K562 (cell line): ENCODE measurements around the gene UBAC2. TPM values are rescaled to one million over a fixed set of nuclear protein-coding genes. Genes with fewer than 3 reads are reported as not detected.

Experiments used
- ATAC-seq: fragments of 200-7000 bp; cut with Tn5 transposase; 3 replicates; pipeline ENCODE4 v1.9.1; 2020; ENCODE audit warnings: moderate library complexity
- BruUV-seq: library from RNA; stranded (reverse); fragments of 400-500 nt; replicated peaks from 2 replicates; lab custom pipeline; 2021; lab: Mats Ljungman, UMichigan
- CTCF ChIA-PET: fragments of 300-600 bp; formaldehyde crosslinking; extraction: SDS; loops from one replicate; lab custom pipeline; 2021; ENCODE audit warnings: low intra/inter-chr PET ratio; lab: Yijun Ruan, JAX
- POLR2A ChIA-PET: fragments of 300-600, 350-650 bp; sonication (Branson Sonifier 250); formaldehyde crosslinking; extraction: SDS; loops from one replicate; lab custom pipeline; 2021; ENCODE audit warnings: antibody characterized with exemption, inconsistent platforms; lab: Yijun Ruan, JAX
- DNase-seq, 4 experiments: peaks; one replicate each; pipeline versions ENCODE4 v3.0.0 to v3.0.0-alpha.2; 2011 to 2018; ENCODE audit warnings: low spot score in 3 of 4, mixed read lengths in 3 of 4; ENCODE audit errors: extremely low read depth in 1 of 4
- FAIRE-seq: peaks from 2 replicates; lab custom pipeline; 2011; peaks lifted over from hg19 to GRCh38; lab: Jason Lieb, UNC
- H2AFZ ChIP-seq: 2 replicates; pipeline ENCODE4 v1.6.0; 2011; ENCODE audit warnings: low read depth, low read length, control low read depth, inconsistent platforms
- H3K27ac ChIP-seq: fragments of 200-600 bp; 3 replicates; pipeline ENCODE4 v1.8.0; 2011; ENCODE audit warnings: low read depth, mild to moderate bottlenecking, control low read depth, inconsistent platforms, low read length, moderate library complexity, mixed read lengths; ENCODE audit errors: extremely low read depth
- H3K27me3 ChIP-seq, 2 experiments: fragments of 300-600 bp in 1 of 2; 2 replicates in 1 of 2; 3 replicates in 1 of 2; pipeline versions ENCODE4 v1.6.0 to v1.8.0; 2011; ENCODE audit warnings: inconsistent platforms in 2 of 2, low read length in 2 of 2, mild to moderate bottlenecking in 1 of 2, mixed read lengths in 1 of 2, moderate library complexity in 1 of 2; ENCODE audit not compliant: control insufficient read depth in 2 of 2, insufficient read depth in 2 of 2
- H3K36me3 ChIP-seq: fragments of 300-600 bp; 3 replicates; pipeline ENCODE4 v1.8.0; 2011; ENCODE audit warnings: mild to moderate bottlenecking, low read length, inconsistent platforms; ENCODE audit not compliant: control insufficient read depth, insufficient read depth
- H3K4me1 ChIP-seq, 2 experiments: fragments of 200-600 bp in 1 of 2; replicated peaks in 1 of 2; 2 replicates in 1 of 2; 3 replicates in 1 of 2; pipeline versions ENCODE4 v1.5.1 to v1.8.0; 2011; ENCODE audit warnings: inconsistent platforms in 2 of 2, low read length in 2 of 2, mild to moderate bottlenecking in 1 of 2, mixed read lengths in 1 of 2, moderate library complexity in 1 of 2; ENCODE audit not compliant: control insufficient read depth in 2 of 2, insufficient read depth in 2 of 2
- H3K4me2 ChIP-seq: 2 replicates; pipeline ENCODE4 v1.6.1; 2011; ENCODE audit warnings: low read length, control low read depth, inconsistent platforms, mixed read lengths; ENCODE audit not compliant: insufficient read depth
- H3K4me3 ChIP-seq: fragments of 200-600 bp; sonication (generic), shearing (Covaris generic); 2 replicates; pipeline ENCODE4 v1.5.1; 2016; ENCODE audit warnings: control low read depth, inconsistent platforms
- H3K79me2 ChIP-seq: fragments of 200-600 bp; 3 replicates; pipeline ENCODE4 v1.8.0; 2011; ENCODE audit warnings: low read length, inconsistent platforms; ENCODE audit not compliant: control insufficient read depth, insufficient read depth
- H3K9ac ChIP-seq, 2 experiments: 2 replicates each; pipeline versions ENCODE4 v1.6.0 to v1.6.1; 2011; ENCODE audit warnings: low read depth in 2 of 2, low read length in 2 of 2, control low read depth in 1 of 2, inconsistent platforms in 1 of 2, mild to moderate bottlenecking in 1 of 2, mixed read lengths in 1 of 2; ENCODE audit not compliant: insufficient read depth in 1 of 2
- H3K9me1 ChIP-seq: one replicate; pipeline ENCODE4 v1.6.0; 2011; ENCODE audit warnings: inconsistent platforms, mild to moderate bottlenecking, low read length, moderate library complexity; ENCODE audit not compliant: control insufficient read depth, insufficient read depth
- H3K9me3 ChIP-seq: replicated peaks from 2 replicates; pipeline ENCODE4 v1.5.1; 2011; ENCODE audit warnings: low read depth, low read length, inconsistent platforms; ENCODE audit not compliant: control insufficient read depth, insufficient read depth
- H4K20me1 ChIP-seq: replicated peaks from 2 replicates; pipeline ENCODE4 v1.6.1; 2011; ENCODE audit warnings: low read length, inconsistent platforms, mixed read lengths; ENCODE audit not compliant: control insufficient read depth, insufficient read depth
- ADNP ChIP-seq: fragments of 200-800 bp; sonication (Bioruptor generic); IDR thresholded peaks from 2 replicates; pipeline ENCODE4 v1.6.1; 2016; ENCODE audit warnings: missing genetic modification characterization, missing compliant biosample characterization
- CEBPB ChIP-seq: fragments of 450-650 bp; IDR thresholded peaks from 2 replicates; pipeline ENCODE4 v1.6.1; 2016; ENCODE audit warnings: missing genetic modification characterization, missing compliant biosample characterization
- HBP1 ChIP-seq: fragments of 450-650 bp; formaldehyde crosslinking; IDR thresholded peaks from 2 replicates; pipeline ENCODE4 v1.4.0; 2022; ENCODE audit warnings: missing genetic modification characterization
- HDAC3 ChIP-seq: fragments of 450-650 bp; IDR thresholded peaks from 2 replicates; pipeline ENCODE4 v1.6.1; 2018; ENCODE audit warnings: borderline replicate concordance, mild to moderate bottlenecking, moderate library complexity; ENCODE audit not compliant: partially characterized antibody
- IRF1 ChIP-seq: sonication (generic); formaldehyde crosslinking; IDR thresholded peaks from 2 replicates; pipeline ENCODE4 v1.8.0; 2022; ENCODE audit warnings: missing genetic modification reagents, mild to moderate bottlenecking, borderline replicate concordance
- MBD2 ChIP-seq: sonication (generic); IDR thresholded peaks from 2 replicates; pipeline ENCODE4 v1.6.1; 2016; ENCODE audit warnings: low read depth, borderline replicate concordance
- MEF2D ChIP-seq: conservative IDR thresholded peaks from 2 replicates; pipeline ENCODE4 v1.6.1; 2016; ENCODE audit warnings: low read depth, missing genetic modification characterization, missing compliant biosample characterization
- PHF20 ChIP-seq: fragments of 450-650 bp; IDR thresholded peaks from 2 replicates; pipeline ENCODE4 v1.6.1; 2018; ENCODE audit not compliant: partially characterized antibody
- RHOXF2B ChIP-seq: fragments of 250-450 bp; sonication (Bioruptor Pico); conservative IDR thresholded peaks from 2 replicates; pipeline ENCODE4 v1.5.1; 2021
- SIX5 ChIP-seq, 2 experiments: IDR thresholded peaks; 2 replicates each; pipeline ENCODE4 v1.6.1; 2011; ENCODE audit warnings: low read length in 2 of 2, borderline replicate concordance in 1 of 2, low read depth in 1 of 2, mild to moderate bottlenecking in 1 of 2, moderate library complexity in 1 of 2; ENCODE audit not compliant: insufficient read depth in 1 of 2
- SMAD4 ChIP-seq: fragments of 250-450 bp; sonication (Bioruptor Pico); conservative IDR thresholded peaks from 2 replicates; pipeline ENCODE4 v1.8.0; 2021; ENCODE audit warnings: inconsistent platforms, mild to moderate bottlenecking, moderate library complexity
- SMARCC2 ChIP-seq: fragments of 450-650 bp; IDR thresholded peaks from 2 replicates; pipeline ENCODE4 v1.6.1; 2017; ENCODE audit warnings: antibody characterized with exemption, moderate library complexity, mild to moderate bottlenecking, low read depth
- SRSF3 ChIP-seq: fragments of 200-400 bp; formaldehyde crosslinking; IDR thresholded peaks from 2 replicates; pipeline ENCODE4 v1.6.1; 2016; ENCODE audit warnings: mild to moderate bottlenecking, low read length, moderate library complexity; ENCODE audit not compliant: insufficient read depth
- TARDBP ChIP-seq: fragments of 450-650 bp; IDR thresholded peaks from 2 replicates; pipeline ENCODE4 v1.6.1; 2016
- TBL1XR1 ChIP-seq, 2 experiments: IDR thresholded peaks; 2 replicates each; pipeline ENCODE4 v1.6.1; 2012; ENCODE audit warnings: improper control_type of control experiment in 2 of 2, low read length in 2 of 2, mild to moderate bottlenecking in 1 of 2
- TCF7 ChIP-seq: sonication (generic); IDR thresholded peaks from 2 replicates; pipeline ENCODE4 v1.6.1; 2016; ENCODE audit warnings: antibody characterized with exemption, borderline replicate concordance
- TCFL5 ChIP-seq: fragments of 250-450 bp; sonication (Bioruptor Pico); conservative IDR thresholded peaks from 2 replicates; pipeline ENCODE4 v1.6.1; 2021; ENCODE audit warnings: mild to moderate bottlenecking, moderate library complexity, matching md5 sums
- TOE1 ChIP-seq, 2 experiments: fragments of 450-650 bp in 1 of 2; sonication (generic) in 1 of 2; formaldehyde crosslinking in 1 of 2; IDR thresholded peaks; 2 replicates each; pipeline versions ENCODE4 v1.7.1 to v1.8.0; 2016 to 2022; ENCODE audit warnings: borderline replicate concordance in 2 of 2, mild to moderate bottlenecking in 2 of 2, antibody characterized with exemption in 1 of 2, inconsistent platforms in 1 of 2, low read depth in 1 of 2, missing genetic modification reagents in 1 of 2, moderate library complexity in 1 of 2
- ZBTB12 ChIP-seq: fragments of 250-450 bp; sonication (Bioruptor Pico); IDR thresholded peaks from 2 replicates; pipeline ENCODE4 v1.4.0; 2020
- ZNF263 ChIP-seq: sonication (generic); formaldehyde crosslinking; IDR thresholded peaks from 2 replicates; pipeline ENCODE4 v1.8.0; 2022; ENCODE audit warnings: mild to moderate bottlenecking, missing genetic modification reagents, borderline replicate concordance
- WGBS: fragments of 100-300 bp; shearing (Covaris generic); methylation state at CpG from one replicate; pipeline ENCODE4 v1.1.6; 2016; ENCODE audit warnings: low coverage, mixed read lengths; ENCODE audit not compliant: insufficient coverage; ENCODE audit errors: missing lambda C conversion rate; 5-methylcytosine and 5-hydroxymethylcytosine counted together
- in situ Hi-C: fragments of 300-500 bp; cut with MboI; formaldehyde crosslinking; loops from 4 replicates; pipeline ENCODE4 v1.15.0; 2018; ENCODE audit warnings: inconsistent platforms, mixed read lengths
- intact Hi-C: fragments of 100-400 bp; cut with micrococcal nuclease; formaldehyde crosslinking; loops from 2 replicates; pipeline ENCODE4 v1.14.2; 2022
- polyA plus RNA-seq, 8 experiments: library from polyadenylated mRNA; depleted of rRNA in 4 of 8; stranded (reverse) in 5 of 8; unstranded in 3 of 8; fragments of >200 nt; fragmentation: Nextera tagmentation in 2 of 8; fragmentation: Illumina TruSeq in 1 of 8; extraction: Ambion mirVana in 2 of 8; extraction: Trizol in 1 of 8; gene quantifications; 2 replicates each; pipeline versions ENCODE4 v1.2.1 to v1.2.3, GENCODE V29; 2011 to 2014; ENCODE audit warnings: inconsistent platforms in 1 of 8, missing spikeins in 1 of 8
- total RNA-seq, 7 experiments: library from RNA; depleted of rRNA in 6 of 7; stranded (reverse); fragments of >200 nt in 6 of 7; fragmentation: Illumina TruSeq in 2 of 7; extraction: Trizol in 2 of 7; gene quantifications; 2 replicates each; pipeline versions ENCODE4 v1.2.1 to v1.2.3, GENCODE V29; 2011 to 2021; ENCODE audit warnings: low replicate concordance in 1 of 7

The UBAC2 gene
- total and polyA plus RNA-seq, 9 of the 15 experiments (the other 6 are each of a cell fraction or from before 2014, with no cell fraction given): 6.0 to 84.1 (median 32.3) TPM

- H4K20me1 ChIP-seq: peaks cover 14% of the 10 kb centered on the region
- intact Hi-C loops (no loop called here), in situ Hi-C loops (no loop called here)
- 100% methylated on average over 2 of the region's 8 CpGs for WGBS
- FAIRE-seq (no peak), DNase-seq (no peak), ATAC-seq (no peak)
- H3K36me3 ChIP-seq: peaks cover 35% of the 10 kb centered on the region; the same call in 2 of the 3 replicates
- H3K9me3 ChIP-seq: no peaks in the 10 kb centered on the region
- H3K9ac ChIP-seq: peak overlapping the region in 1 of 2 experiments; percentile 55; a peak in 1 of 4 replicates
- H3K27me3 ChIP-seq: no peaks in the 10 kb centered on the region
- H3K4me3 ChIP-seq: no peak overlapping the region
- ChIA-PET POLR2A (interaction anchor here (0.8 kb wide), 1 partner anchor 282 kb away, joined by 4 read pairs; no protein-coding TSS in a partner anchor), CTCF (no interaction called here)
- TF ChIP-seq TARDBP (no peak), SIX5 (IDR thresholded peaks at IDR 0.05; ENCODE audit: borderline replicate concordance in 1 of 2, insufficient read depth in 1 of 2, low read depth in 1 of 2, low read length in 2 of 2) (no peak), TCFL5 (CRISPR knock-in tag) (no peak), MEF2D (no peak), SRSF3 (no peak), PHF20 (no peak), SMAD4 (CRISPR knock-in tag) (no peak), IRF1 (CRISPR knock-in tag) (no peak), HDAC3 (no peak), HBP1 (CRISPR knock-in tag) (no peak), CEBPB (tag) (no peak), ZNF263 (CRISPR knock-in tag) (no peak), RHOXF2B (CRISPR knock-in tag) (no peak), TBL1XR1 (IDR thresholded peaks at IDR 0.05; ENCODE audit: low read length in 2 of 2) (no peak), ZBTB12 (CRISPR knock-in tag) (no peak), SMARCC2 (no peak), TOE1 (IDR thresholded peaks at IDR 0.05; ENCODE audit: borderline replicate concordance) (no peak), TOE1 (CRISPR knock-in tag; IDR thresholded peaks at IDR 0.05; ENCODE audit: borderline replicate concordance, low read depth) (no peak), ADNP (tag) (no peak), MBD2 (no peak), TCF7 (no peak)
- H2AFZ ChIP-seq: no peak overlapping the region
- H3K4me1 ChIP-seq: peaks cover 13 to 15% of the 10 kb centered on the region in 2 experiments; a peak in 4 of 5 replicates
- no peak overlapping the region for H3K4me2 ChIP-seq
- H3K27ac ChIP-seq: no peak overlapping the region
- H3K9me1 ChIP-seq: peaks cover 11% of the 10 kb centered on the region
- H3K79me2 ChIP-seq: peaks cover 88% of the 10 kb centered on the region
- BruUV-seq: no TSS peak
These were observed 5.6 kb downstream of the UBAC2 start for GRCh38 chr13:99206226-99206625.
